ENCODE results near the gene SDS. TPM values are rescaled to one million over a fixed set of nuclear protein-coding genes. Genes with fewer than 3 reads are reported as not detected.

The SDS gene
- not detected in 2 replicates for total RNA-seq

DNA sequence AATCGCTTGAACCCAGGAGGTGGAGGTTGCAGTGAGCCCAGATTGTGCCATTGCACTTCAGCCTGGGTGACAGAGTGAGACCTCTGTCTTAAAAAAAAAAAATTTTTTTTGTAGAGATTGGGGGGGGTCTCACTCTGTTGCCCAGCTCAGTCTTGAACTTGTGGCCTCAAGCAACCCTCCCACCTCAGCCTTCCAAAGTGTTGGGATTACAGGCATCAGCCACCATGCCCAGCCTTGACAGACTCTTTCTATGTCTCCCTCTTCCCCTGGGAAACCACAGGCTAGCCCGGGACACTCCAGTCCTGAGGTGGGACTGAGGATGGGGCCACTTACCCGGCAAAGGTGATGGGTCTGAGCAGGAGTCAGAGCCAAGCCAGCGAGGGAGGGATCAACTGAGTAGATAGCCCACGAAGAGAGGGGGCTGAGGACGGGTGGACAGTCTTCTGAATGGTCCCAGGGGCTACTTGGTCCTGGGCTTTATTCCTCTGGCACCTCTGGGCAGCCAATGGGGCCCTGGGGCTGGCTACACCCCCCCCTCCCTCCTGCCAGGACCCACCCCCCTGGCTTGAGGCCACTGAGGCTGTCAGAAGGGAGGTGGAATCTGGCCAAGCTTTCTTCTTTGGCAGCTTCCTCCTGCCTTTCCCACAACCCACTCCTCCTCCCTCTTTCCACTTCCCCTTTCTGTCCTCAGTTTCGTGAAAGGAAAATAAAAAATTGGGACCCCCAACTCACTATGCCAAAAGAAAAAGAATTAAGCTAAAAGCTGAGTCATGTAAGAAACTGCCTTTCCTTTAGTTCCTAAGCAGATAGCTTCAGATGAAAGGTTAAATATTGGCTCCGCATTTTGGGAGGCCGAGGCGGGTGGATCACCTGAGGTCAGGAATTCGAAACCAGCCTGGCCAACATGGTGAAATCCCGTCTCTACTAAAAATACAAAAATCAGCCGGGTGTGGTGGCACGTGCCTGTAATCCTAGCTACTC is at the start of gene SDS:
SDS (minus strand) TSS at position 453 of the 981 bp plus-strand sequence. CDS start 4,179 bp downstream, outside the sequence.

DNA sequence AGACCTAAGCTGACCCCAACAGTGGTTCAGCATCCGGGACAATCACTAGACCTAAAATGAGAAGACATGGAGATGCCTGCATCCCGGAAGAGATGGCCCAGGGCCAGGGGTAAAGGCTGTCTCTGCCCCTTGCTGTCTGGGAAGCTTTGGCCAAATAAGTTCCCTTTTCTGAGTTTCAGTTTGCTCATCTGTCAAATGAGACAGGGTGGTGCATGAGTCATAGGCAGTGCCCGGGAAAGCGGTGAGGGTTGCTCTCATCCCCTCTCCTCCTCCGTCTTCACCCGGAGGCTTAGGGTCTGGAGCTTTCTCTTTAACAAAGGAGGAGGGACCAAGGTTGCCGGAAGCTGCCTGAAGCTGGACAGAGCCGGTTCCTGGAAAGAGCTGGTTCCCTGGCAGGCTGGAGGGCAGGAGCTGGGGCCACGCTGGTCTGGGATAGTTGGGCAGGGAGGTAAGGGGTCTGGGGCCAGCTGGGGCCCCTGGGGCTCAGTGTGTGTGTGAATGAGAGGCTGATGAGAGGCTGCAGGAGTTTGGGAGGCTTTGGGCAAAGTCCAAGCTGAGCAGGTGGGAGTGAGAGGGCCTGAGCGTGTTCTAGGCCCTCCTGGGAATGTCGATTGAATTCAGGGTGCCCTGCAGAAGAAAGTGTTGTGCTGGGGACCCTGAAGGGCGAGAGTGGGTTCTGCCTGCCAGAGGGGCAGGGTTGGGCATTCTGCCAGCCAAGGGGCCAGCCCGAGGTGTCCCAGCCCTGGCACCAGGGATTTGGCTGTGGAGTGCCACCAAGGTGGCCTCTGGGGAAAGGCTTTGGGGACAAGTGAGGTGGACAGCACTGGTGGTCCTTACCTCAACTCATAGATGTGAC is 18.6 kb upstream of the SDS start, which contains the start of gene SDSL:
SDSL (plus strand) TSS at position 351 of the 856 bp plus-strand sequence. CDS start 5,603 bp downstream, outside the sequence.

GRCh38 chr12:113358381-113359132 is 45.1 kb downstream of the SDS start, which contains the start of gene PLBD2:
TSS of gene PLBD2 (plus strand) at chr12:113358587. CDS start at chr12:113358601, 14 bp downstream.

Other genes starting within 250 kb of the SDS start
- 42.9 and 46.0 TPM in 2 replicates for gene DDX54, start 218.4 kb downstream of the SDS start, total RNA-seq
- gene RITA1, start 218.2 kb downstream of the SDS start, total RNA-seq = 17.6 and 20.9 TPM in 2 replicates
- 21.7 and 23.5 TPM in 2 replicates for gene TPCN1, start 182.4 kb downstream of the SDS start, total RNA-seq
- 22.4 and 25.0 TPM in 2 replicates for gene SLC8B1, start 68.8 kb downstream of the SDS start, total RNA-seq
- gene PLBD2, start 45.3 kb downstream of the SDS start, total RNA-seq = 34.2 and 41.4 TPM in 2 replicates
- gene SDSL, start 18.5 kb upstream of the SDS start, total RNA-seq = 6.7 and 8.8 TPM in 2 replicates
- gene LHX5, start 68.0 kb upstream of the SDS start, total RNA-seq = not detected in 2 replicates